ENCODE data around the gene WDR83.

The WDR83 gene

GRCh38 chr19:12689581-12690216 lies 23.1 kb downstream of the WDR83 start:
- ChIA-PET POLR2A (no interaction called here), CTCF (interaction anchor here (0.9 kb wide), 1 partner anchor 12 kb away, joined by 6 read pairs; no protein-coding TSS in a partner anchor)
- no peak for DNase-seq (ENCODE audit: extremely low spot score)
- no peak for TF ChIP-seq CTCF (IDR thresholded peaks at IDR 0.05; ENCODE audit: control extremely low read depth, extremely low read depth, low read depth, missing control alignments)

- no peak for DNase-seq (ENCODE audit: extremely low spot score)
- TF ChIP-seq CTCF (IDR thresholded peaks at IDR 0.05; ENCODE audit: control extremely low read depth, extremely low read depth, low read depth, missing control alignments): no peak
- CTCF ChIA-PET: interaction anchor here (0.8 to 1.1 kb wide), 2 partner anchors 15 to 16 kb away, joined by 3 read pairs; no protein-coding TSS in a partner anchor
- POLR2A ChIA-PET: no interaction called here
Observed at GRCh38 chr19:12692960-12693359, 26.4 kb downstream of the WDR83 start.

GRCh38 chr19:12694641-12695040 lies 28.0 kb downstream of the WDR83 start:
- POLR2A ChIA-PET: interaction anchor here (1.8 kb wide), 1 partner anchor 9 kb away, joined by 17 read pairs; no protein-coding TSS in a partner anchor

GRCh38 chr19:12695096-12695495 lies 28.5 kb downstream of the WDR83 start:
- CTCF ChIA-PET: interaction anchor here (1.0 to 2.0 kb wide), 3 partner anchors 10 to 101 kb away, joined by 3 to 6 read pairs (median 4); no protein-coding TSS in a partner anchor
- DNase-seq (ENCODE audit: extremely low spot score): no peak
- no peak for TF ChIP-seq CTCF (IDR thresholded peaks at IDR 0.05; ENCODE audit: control extremely low read depth, extremely low read depth, low read depth, missing control alignments)
- POLR2A ChIA-PET: interaction anchor here (1.8 kb wide), 1 partner anchor 9 kb away, joined by 17 read pairs; no protein-coding TSS in a partner anchor

More at GRCh38 chr19:12694641-12695040, 28.0 kb downstream of the WDR83 start:
- CTCF ChIA-PET: interaction anchor here (1.0 to 1.1 kb wide), 2 partner anchors 23 to 102 kb away, joined by 3 to 4 read pairs; no protein-coding TSS in a partner anchor
- no peak for TF ChIP-seq CTCF (IDR thresholded peaks at IDR 0.05; ENCODE audit: control extremely low read depth, extremely low read depth, low read depth, missing control alignments)
- no peak for DNase-seq (ENCODE audit: extremely low spot score)

GRCh38 chr19:12695514-12695913 lies 28.9 kb downstream of the WDR83 start:
- TF ChIP-seq CTCF (IDR thresholded peaks at IDR 0.05; ENCODE audit: control extremely low read depth, extremely low read depth, low read depth, missing control alignments): no peak
- ChIA-PET CTCF (interaction anchor here (1.0 to 2.0 kb wide), 3 partner anchors 10 to 101 kb away, joined by 3 to 6 read pairs (median 4); no protein-coding TSS in a partner anchor), POLR2A (interaction anchor here (1.8 kb wide), 1 partner anchor 10 kb away, joined by 17 read pairs; no protein-coding TSS in a partner anchor)
- DNase-seq (ENCODE audit: extremely low spot score): no peak

GRCh38 chr19:12695997-12696365 lies 29.4 kb downstream of the WDR83 start:
- no peak for TF ChIP-seq CTCF (IDR thresholded peaks at IDR 0.05; ENCODE audit: control extremely low read depth, extremely low read depth, low read depth, missing control alignments)
- CTCF ChIA-PET: interaction anchor here (1.1 to 2.0 kb wide), 3 partner anchors 10 to 122 kb away, joined by 3 to 6 read pairs (median 3); no protein-coding TSS in a partner anchor
- POLR2A ChIA-PET: interaction anchor here (0.8 to 1.8 kb wide), 2 partner anchors 10 to 82 kb away, joined by 3 to 17 read pairs; no protein-coding TSS in a partner anchor
- DNase-seq (ENCODE audit: extremely low spot score): no peak

Data from GM10248 (cell line).